ENCODE data around the gene ATP2A1. TPM values are rescaled to one million over a fixed set of nuclear protein-coding genes. Genes with fewer than 3 reads are reported as not detected.
A peak's percentile ranks its signal among the peaks of the same experiment; 100 is the strongest.

ATP2A1 gene
- total RNA-seq, 1 experiment from 2014 or later: 10.3 TPM

- H3K4me3 ChIP-seq (replicated peaks in 1 of 2; ENCODE audit: low read depth in 1 of 2, low read length in 2 of 2): peak overlapping the region; percentile 97 to 100
- intact Hi-C loops (cut with micrococcal nuclease): no loop called here
- DNase-seq (ENCODE audit: low read depth, low spot score) (peak; percentile 53), ATAC-seq (peak; percentile 57)
- H2AFZ ChIP-seq (ENCODE audit: low read depth, low read length, poor library complexity, severe bottlenecking): no peak overlapping the region
- POLR2A ChIA-PET: interaction anchor here (1.7 to 2.2 kb wide), 4 partner anchors 9 to 22 kb away, joined by 4 to 20 read pairs (median 12); partner anchors contain the start of genes ATXN2L and SH2B1
- peak overlapping the region; percentile 84 for H3K4me2 ChIP-seq (ENCODE audit: low read length)
- H3K79me2 ChIP-seq (ENCODE audit: insufficient read depth, low read length): peaks cover 38% of the 10 kb centered on the region
- H3K36me3 ChIP-seq (ENCODE audit: control insufficient read depth in 1 of 2, insufficient read depth in 2 of 2, low read length in 2 of 2): peaks cover 24 to 33% of the 10 kb centered on the region in 2 experiments; a peak in 3 of 4 replicates
- BruUV-seq (replicated peaks): no TSS peak
- no peaks in the 10 kb centered on the region for H3K9me2 ChIP-seq (ENCODE audit: insufficient read depth)
- peak overlapping the region; percentile 100 for H3K9ac ChIP-seq (ENCODE audit: low read length)
- CTCF ChIA-PET: interaction anchor here (1.4 kb wide), 1 partner anchor 14 kb away, joined by 4 read pairs; no protein-coding TSS in a partner anchor
- no peaks in the 10 kb centered on the region for H3K9me3 ChIP-seq (ENCODE audit: control insufficient read depth in 1 of 2, insufficient read depth in 1 of 2, low read depth in 1 of 2, low read length in 2 of 2)
- RAD21 ChIA-PET (ENCODE audit: low non-redundant PET in 1 of 2, low total read pairs in 2 of 2, uncharacterized antibody in 2 of 2, unreplicated experiment in 2 of 2): no interaction called here
- H3K27me3 ChIP-seq (ENCODE audit: insufficient read depth, low read length): no peaks in the 10 kb centered on the region
- TF ChIP-seq POLR2AphosphoS5 (IDR thresholded peaks at IDR 0.05; ENCODE audit: low read depth, low read length) (no peak; the same call in 1 of the 2 replicates), ZNF274 (IDR thresholded peaks at IDR 0.05; ENCODE audit: low read depth, low read length) (no peak), TCF7L2 (IDR thresholded peaks at IDR 0.05; ENCODE audit: borderline replicate concordance, extremely low read depth, insufficient read depth, insufficient read length) (no peak), ZBTB33 (IDR thresholded peaks at IDR 0.05; ENCODE audit: extremely low read depth, insufficient replicate concordance, low read length) (no peak), SIN3A (IDR thresholded peaks at IDR 0.05; ENCODE audit: low read depth) (no peak), MAX (IDR thresholded peaks at IDR 0.05) (no peak), JUND (IDR thresholded peaks at IDR 0.05) (no peak), EZH2 (IDR thresholded peaks at IDR 0.05) (no peak), RAD21 (IDR thresholded peaks at IDR 0.05; ENCODE audit: low read depth) (no peak), YY1 (IDR thresholded peaks at IDR 0.05; ENCODE audit: extremely low read depth, insufficient replicate concordance, low read depth, low read length) (no peak), FOSL1 (IDR thresholded peaks at IDR 0.05; ENCODE audit: low read depth) (no peak), SP1 (IDR thresholded peaks at IDR 0.05; ENCODE audit: low read depth) (no peak), CEBPB (IDR thresholded peaks at IDR 0.05; ENCODE audit: low read depth) (no peak), POLR2A (IDR thresholded peaks at IDR 0.05; ENCODE audit: borderline replicate concordance, extremely low read depth, insufficient read depth, insufficient read length) (no peak), ATF3 (IDR thresholded peaks at IDR 0.05) (no peak), CTCF (IDR thresholded peaks at IDR 0.05 in 2 of 3, conservative IDR thresholded peaks at IDR 0.05 in 1 of 3; ENCODE audit: borderline replicate concordance in 1 of 3, insufficient read depth in 1 of 3, low read depth in 2 of 3, low read length in 2 of 3) (no peak), CBX3 (IDR thresholded peaks at IDR 0.05; ENCODE audit: low read depth) (no peak), EZH2phosphoT487 (IDR thresholded peaks at IDR 0.05; ENCODE audit: borderline replicate concordance) (no peak)
- H3K4me1 ChIP-seq (ENCODE audit: control insufficient read depth in 1 of 2, insufficient read depth in 2 of 2, low read length in 2 of 2): peaks cover 8 to 19% of the 10 kb centered on the region in 2 experiments; a peak in 3 of 4 replicates
- peaks cover 6% of the 10 kb centered on the region; the same call in 1 of the 2 replicates for H4K20me1 ChIP-seq (ENCODE audit: insufficient read depth)
- peak overlapping the region; percentile 77 for H3K27ac ChIP-seq (ENCODE audit: low read depth, low read length)
These were observed 33.0 kb upstream of the ATP2A1 start for GRCh38 chr16:28845293-28845692.

Data from HCT116 (cell line).